Colonic mucosa (tissue), 4 donors: Measurements from ENCODE around the gene NTN1. TPM values are rescaled to one million over a fixed set of nuclear protein-coding genes. Genes with fewer than 3 reads are reported as not detected.
A peak's percentile ranks its signal among the peaks of the same experiment; 100 is the strongest.

Experiments used
- DNase-seq: peaks from one replicate; pipeline ENCODE4 v3.0.0-alpha.2; 2020
- H3K27ac ChIP-seq: fragments of 200-600 bp; one replicate; pipeline ENCODE4 v1.8.0; 2021
- H3K27me3 ChIP-seq: fragments of 200-600 bp; one replicate; pipeline ENCODE4 v1.8.0; 2021
- H3K36me3 ChIP-seq: fragments of 200-600 bp; one replicate; pipeline ENCODE4 v1.8.0; 2021
- H3K4me1 ChIP-seq: fragments of 200-600 bp; one replicate; pipeline ENCODE4 v1.8.0; 2021; ENCODE audit warnings: mild to moderate bottlenecking
- H3K4me3 ChIP-seq: fragments of 200-600 bp; one replicate; pipeline ENCODE4 v1.8.0; 2021
- H3K9ac ChIP-seq, 2 donors: one replicate each; pipeline ENCODE4 v1.7.0; 2013; ENCODE audit warnings: control low read depth in 2 of 2, low read depth in 2 of 2, low read length in 2 of 2
- H3K9me3 ChIP-seq: fragments of 200-600 bp; one replicate; pipeline ENCODE4 v1.8.0; 2021
- intact Hi-C: fragments of 100-400 bp; cut with DNase I; formaldehyde crosslinking; loops from one replicate; pipeline ENCODE4 v1.14.1; 2022
- total RNA-seq, 2 donors: library from RNA; stranded (reverse); fragmentation: NEBNext Ultra II Directional in 1 of 2; extraction: Animal tissue kit (Norgen Biotek cat#: 25700) in 1 of 2; gene quantifications; one replicate each; pipeline ENCODE4 v1.2.1, GENCODE V29; 2021
- TF ChIP-seq, protein P1 (sequence below): fragments of 200-600 bp; IDR thresholded peaks from one replicate; pipeline ENCODE4 v1.8.0; 2022; ENCODE audit warnings: antibody characterized with exemption, mild to moderate bottlenecking
- donor health status: healthy.
- donor health status: DM: no; HTN: no; CAD: no.
- donor health status: DM: no; HTN: no; CAD: no.

NTN1 gene
- total RNA-seq, 2 donors from 2014 or later: 2.1 to 5.5 TPM

DNA sequence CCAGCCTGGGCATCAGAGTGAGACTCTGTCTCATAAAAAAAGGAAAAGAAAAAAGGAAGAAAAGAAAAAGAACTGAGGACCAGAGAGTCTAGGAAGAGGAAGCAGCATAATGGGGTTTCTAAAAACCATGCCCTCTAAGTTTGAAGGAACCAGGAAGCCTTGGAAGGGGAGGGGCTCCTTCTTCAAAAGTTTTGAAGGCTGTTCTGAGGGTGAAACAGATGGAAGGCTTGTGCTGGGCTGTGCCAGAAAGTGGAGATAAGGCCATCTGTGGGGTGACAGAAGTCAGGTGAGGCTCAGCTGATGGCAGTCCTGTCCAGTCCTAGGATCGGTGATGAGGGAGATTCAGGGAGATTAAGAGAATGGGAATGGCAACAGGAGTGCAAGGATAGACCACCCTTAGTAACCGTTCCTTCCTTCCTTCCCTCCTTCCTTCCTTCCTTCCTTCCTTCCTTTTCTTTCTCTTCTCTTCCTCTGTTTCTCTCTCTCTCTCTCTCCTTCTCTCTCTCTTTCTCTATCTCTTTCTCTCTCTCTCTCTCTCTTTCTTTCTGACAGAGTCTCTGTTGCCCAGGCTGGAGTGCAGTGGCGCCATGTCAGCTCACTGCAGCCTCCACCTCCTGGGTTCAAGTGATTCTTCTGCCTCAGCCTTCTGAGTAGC, 182.6 kb downstream of the NTN1 start:
- Histone ChIP-seq H3K4me3 (no peak overlapping the region), H3K36me3 (no peaks in the 10 kb centered on the region), H3K9ac (no peak overlapping the region), H3K9me3 (no peaks in the 10 kb centered on the region), H3K4me1 (peaks cover 8% of the 10 kb centered on the region), H3K27me3 (no peaks in the 10 kb centered on the region), H3K27ac (no peak overlapping the region)
- TF ChIP-seq, protein P1, sequence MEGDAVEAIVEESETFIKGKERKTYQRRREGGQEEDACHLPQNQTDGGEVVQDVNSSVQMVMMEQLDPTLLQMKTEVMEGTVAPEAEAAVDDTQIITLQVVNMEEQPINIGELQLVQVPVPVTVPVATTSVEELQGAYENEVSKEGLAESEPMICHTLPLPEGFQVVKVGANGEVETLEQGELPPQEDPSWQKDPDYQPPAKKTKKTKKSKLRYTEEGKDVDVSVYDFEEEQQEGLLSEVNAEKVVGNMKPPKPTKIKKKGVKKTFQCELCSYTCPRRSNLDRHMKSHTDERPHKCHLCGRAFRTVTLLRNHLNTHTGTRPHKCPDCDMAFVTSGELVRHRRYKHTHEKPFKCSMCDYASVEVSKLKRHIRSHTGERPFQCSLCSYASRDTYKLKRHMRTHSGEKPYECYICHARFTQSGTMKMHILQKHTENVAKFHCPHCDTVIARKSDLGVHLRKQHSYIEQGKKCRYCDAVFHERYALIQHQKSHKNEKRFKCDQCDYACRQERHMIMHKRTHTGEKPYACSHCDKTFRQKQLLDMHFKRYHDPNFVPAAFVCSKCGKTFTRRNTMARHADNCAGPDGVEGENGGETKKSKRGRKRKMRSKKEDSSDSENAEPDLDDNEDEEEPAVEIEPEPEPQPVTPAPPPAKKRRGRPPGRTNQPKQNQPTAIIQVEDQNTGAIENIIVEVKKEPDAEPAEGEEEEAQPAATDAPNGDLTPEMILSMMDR: no peak
- DNase-seq: no peak
- intact Hi-C loops: no loop called here

GRCh38 chr17:9204637-9205329, 183.5 kb downstream of the NTN1 start:
- TF ChIP-seq, protein P1: no peak
- DNase-seq: no peak
- Histone ChIP-seq H3K27me3 (no peaks in the 10 kb centered on the region), H3K27ac (no peak overlapping the region), H3K9me3 (no peaks in the 10 kb centered on the region), H3K9ac (no peak overlapping the region), H3K36me3 (no peaks in the 10 kb centered on the region), H3K4me1 (peaks cover 8% of the 10 kb centered on the region), H3K4me3 (no peak overlapping the region)
- intact Hi-C loops: no loop called here

- TF ChIP-seq, protein P1: no peak
- Histone ChIP-seq H3K4me1 (peaks cover 8% of the 10 kb centered on the region), H3K36me3 (no peaks in the 10 kb centered on the region), H3K27ac (no peak overlapping the region), H3K27me3 (no peaks in the 10 kb centered on the region), H3K4me3 (no peak overlapping the region), H3K9me3 (no peaks in the 10 kb centered on the region), H3K9ac (peak overlapping the region in 1 of 2 donors; percentile 70)
- intact Hi-C loops: no loop called here
- DNase-seq: no peak
Measured at GRCh38 chr17:9205520-9206409, 184.5 kb downstream of the NTN1 start.

DNA sequence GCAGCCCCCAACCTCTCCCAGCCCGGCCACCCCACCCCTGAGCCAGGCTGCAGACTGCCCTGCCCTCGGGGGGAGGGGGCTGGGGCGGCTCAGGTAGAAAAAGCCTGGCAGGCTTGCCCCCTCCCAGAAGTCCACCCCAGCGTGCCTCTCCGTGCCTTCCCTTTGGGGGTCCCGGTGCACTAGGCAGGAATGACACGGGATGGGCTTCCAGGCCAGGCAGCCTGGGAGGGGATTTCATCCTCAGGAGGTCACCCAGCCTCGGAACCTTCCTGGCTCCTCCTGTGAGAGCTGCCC, 185.0 kb downstream of the NTN1 start:
- H3K9ac ChIP-seq: peak overlapping the region in 1 of 2 donors; percentile 70
- H3K36me3 ChIP-seq: no peaks in the 10 kb centered on the region
- peak overlapping the region; percentile 27 for H3K27ac ChIP-seq
- H3K27me3 ChIP-seq: no peaks in the 10 kb centered on the region
- no peak overlapping the region for H3K4me3 ChIP-seq
- intact Hi-C loops: no loop called here
- no peak for DNase-seq
- TF ChIP-seq, protein P1: no peak
- H3K9me3 ChIP-seq: no peaks in the 10 kb centered on the region
- H3K4me1 ChIP-seq: peaks cover 8% of the 10 kb centered on the region

DNA sequence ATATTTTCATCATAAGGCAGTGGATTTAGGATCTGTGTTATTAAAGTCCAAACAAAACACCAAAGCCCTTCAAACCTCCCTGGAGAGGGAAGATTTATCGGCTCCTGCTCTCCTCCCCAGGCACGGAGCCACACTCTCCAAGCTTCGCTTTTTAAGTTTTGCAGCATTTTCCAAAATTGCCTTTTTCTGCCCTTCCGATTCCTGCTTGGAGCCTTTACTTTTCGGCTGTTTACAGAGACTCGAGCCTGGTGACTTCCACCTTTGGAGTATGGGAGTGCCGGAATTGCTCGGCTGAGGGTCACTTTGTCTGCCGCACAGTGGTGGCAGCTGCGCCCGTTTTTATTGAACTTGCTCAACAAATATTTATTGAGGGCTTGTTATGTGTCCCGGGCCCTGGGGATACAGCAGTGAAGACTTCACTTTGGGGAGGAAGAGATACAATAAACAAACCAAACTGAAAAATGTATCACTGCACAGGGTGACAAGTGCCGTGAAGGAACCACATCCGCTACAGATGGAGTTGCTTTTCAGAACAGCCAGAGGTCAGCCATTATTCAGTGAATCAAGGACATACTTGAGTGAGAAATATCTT, 185.5 kb downstream of the NTN1 start:
- Histone ChIP-seq H3K27me3 (no peaks in the 10 kb centered on the region), H3K27ac (peak overlapping the region; percentile 27), H3K36me3 (no peaks in the 10 kb centered on the region), H3K9me3 (no peaks in the 10 kb centered on the region), H3K9ac (peak overlapping the region in 1 of 2 donors; percentile 70), H3K4me3 (no peak overlapping the region), H3K4me1 (peaks cover 8% of the 10 kb centered on the region)
- DNase-seq: peak; percentile 71
- intact Hi-C loops: no loop called here
- TF ChIP-seq, protein P1: no peak
